HAP-1 (cell line): ENCODE measurements around the gene RTEL1.
"Not testable (repeated sequence)": the region's sequence is repeated elsewhere in the genome, so short reads cannot be mapped to it uniquely, and the experiment has no call there.

ENCODE experiments used
- DNase-seq, 2 experiments: peaks; one replicate each; pipeline ENCODE4 v3.0.0-alpha.2; 2016 to 2020; ENCODE audit warnings: low spot score in 2 of 2
- H3K27me3 ChIP-seq: fragments of 250-450 bp; sonication (Bioruptor Pico); 2 replicates; pipeline ENCODE4 v1.5.1; 2020; ENCODE audit warnings: low read depth, mild to moderate bottlenecking, moderate library complexity
- H3K36me3 ChIP-seq: fragments of 250-450 bp; sonication (Bioruptor Pico); replicated peaks from 2 replicates; pipeline ENCODE4 v1.5.1; 2020; ENCODE audit warnings: mild to moderate bottlenecking
- H3K4me1 ChIP-seq: fragments of 250-450 bp; sonication (Bioruptor Pico); 2 replicates; pipeline ENCODE4 v1.5.1; 2020; ENCODE audit warnings: mild to moderate bottlenecking
- H3K4me3 ChIP-seq: fragments of 250-450 bp; sonication (Bioruptor Pico); 2 replicates; pipeline ENCODE4 v1.5.1; 2020; ENCODE audit warnings: mild to moderate bottlenecking, moderate library complexity
- H3K9me3 ChIP-seq: fragments of 250-450 bp; sonication (Bioruptor Pico); 2 replicates; pipeline ENCODE4 v1.5.1; 2020; ENCODE audit warnings: mild to moderate bottlenecking, moderate library complexity
- in situ Hi-C: fragments of 300-500 bp; cut with MboI; formaldehyde crosslinking; loops from 3 replicates; pipeline ENCODE4 v1.14.3; 2020; ENCODE audit warnings: low sequenced_read_pairs, inconsistent platforms, mixed read lengths

RTEL1 gene

DNA sequence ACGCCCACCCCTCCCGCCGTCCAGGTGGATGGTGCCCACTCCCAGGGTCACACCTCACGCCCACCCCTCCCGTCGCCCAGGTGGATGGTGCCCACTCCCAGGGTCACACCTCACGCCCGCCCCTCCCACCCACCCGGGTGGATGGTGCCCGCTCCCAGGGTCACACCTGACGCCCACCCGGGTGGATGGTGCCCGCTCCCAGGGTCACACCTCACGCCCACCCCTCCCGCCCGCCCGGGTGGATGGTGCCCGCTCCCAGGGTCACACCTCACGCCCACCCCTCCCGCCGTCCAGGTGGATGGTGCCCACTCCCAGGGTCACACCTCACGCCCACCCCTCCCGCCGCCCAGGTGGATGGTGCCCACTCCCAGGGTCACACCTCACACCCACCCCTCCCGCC, 7.6 kb upstream of the RTEL1 start:
- H3K9me3 ChIP-seq, H3K36me3 ChIP-seq, H3K4me3 ChIP-seq, DNase-seq, H3K27me3 ChIP-seq, H3K4me1 ChIP-seq, in situ Hi-C loops: not testable (repeated sequence)

DNA sequence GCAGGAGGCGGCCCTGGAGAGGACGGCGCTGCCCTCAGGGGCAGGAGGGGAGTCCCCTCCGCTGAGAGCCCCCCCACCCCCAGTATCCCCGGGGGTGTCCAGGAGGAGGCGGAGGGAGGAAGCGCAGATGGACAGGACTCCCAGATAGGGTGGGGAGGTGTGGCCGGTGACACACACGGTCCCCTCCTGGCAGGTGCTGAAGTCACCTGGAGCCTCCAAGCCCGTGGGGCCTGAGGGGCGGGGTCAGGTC, 6.2 kb upstream of the RTEL1 start:
- Histone ChIP-seq H3K4me1 (peaks cover 9% of the 10 kb centered on the region), H3K27me3 (no peaks in the 10 kb centered on the region), H3K4me3 (peak overlapping the region; percentile 54), H3K36me3 (no peaks in the 10 kb centered on the region), H3K9me3 (no peaks in the 10 kb centered on the region)
- in situ Hi-C loops, result no loop called here
- no peak for DNase-seq

DNA sequence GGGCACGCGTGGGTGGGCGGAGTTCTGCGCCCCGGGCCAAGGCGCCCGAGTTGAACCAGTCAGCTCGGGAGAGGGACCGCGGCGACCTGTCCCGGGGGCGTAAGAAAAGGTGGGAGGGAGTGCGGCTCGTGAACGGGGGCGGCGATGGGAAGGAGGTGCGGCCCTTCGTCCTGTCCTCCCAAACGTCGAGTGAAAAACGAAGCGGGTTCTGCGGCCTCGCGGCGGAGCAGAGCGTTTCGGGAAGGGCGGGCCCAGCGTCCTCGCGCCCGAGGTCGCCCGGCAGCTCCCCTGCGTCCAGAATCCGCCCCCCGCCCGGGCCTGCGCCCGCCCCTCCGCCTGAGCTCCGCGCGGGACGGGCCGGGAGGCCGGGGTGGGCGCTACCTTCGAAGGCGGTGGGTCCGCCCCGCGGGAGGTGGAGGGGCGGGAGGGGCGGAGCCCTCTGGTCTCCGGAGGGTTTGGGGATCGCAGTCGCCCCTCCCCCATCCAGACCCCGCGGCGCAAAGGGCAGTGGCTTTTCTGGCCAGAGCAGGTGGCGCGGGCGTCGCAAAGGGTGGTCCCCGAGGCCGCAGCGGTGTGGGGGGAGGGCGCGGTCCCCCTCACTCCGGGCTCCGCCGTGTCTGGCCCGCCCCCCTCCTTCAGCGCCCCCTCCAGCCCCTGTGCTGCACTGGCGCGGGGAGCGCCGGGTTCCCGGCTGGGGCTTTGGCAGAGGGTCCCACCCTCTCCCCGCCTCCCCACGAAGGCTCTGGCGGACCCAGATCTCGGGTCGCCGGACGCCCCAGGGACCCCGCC, 5.7 kb upstream of the RTEL1 start:
- Histone ChIP-seq H3K9me3 (no peaks in the 10 kb centered on the region), H3K27me3 (no peaks in the 10 kb centered on the region), H3K36me3 (no peaks in the 10 kb centered on the region), H3K4me1 (peaks cover 14% of the 10 kb centered on the region), H3K4me3 (peak overlapping the region; percentile 54)
- in situ Hi-C loops, result no loop called here
- peak; percentile 55 to 89 for DNase-seq

DNA sequence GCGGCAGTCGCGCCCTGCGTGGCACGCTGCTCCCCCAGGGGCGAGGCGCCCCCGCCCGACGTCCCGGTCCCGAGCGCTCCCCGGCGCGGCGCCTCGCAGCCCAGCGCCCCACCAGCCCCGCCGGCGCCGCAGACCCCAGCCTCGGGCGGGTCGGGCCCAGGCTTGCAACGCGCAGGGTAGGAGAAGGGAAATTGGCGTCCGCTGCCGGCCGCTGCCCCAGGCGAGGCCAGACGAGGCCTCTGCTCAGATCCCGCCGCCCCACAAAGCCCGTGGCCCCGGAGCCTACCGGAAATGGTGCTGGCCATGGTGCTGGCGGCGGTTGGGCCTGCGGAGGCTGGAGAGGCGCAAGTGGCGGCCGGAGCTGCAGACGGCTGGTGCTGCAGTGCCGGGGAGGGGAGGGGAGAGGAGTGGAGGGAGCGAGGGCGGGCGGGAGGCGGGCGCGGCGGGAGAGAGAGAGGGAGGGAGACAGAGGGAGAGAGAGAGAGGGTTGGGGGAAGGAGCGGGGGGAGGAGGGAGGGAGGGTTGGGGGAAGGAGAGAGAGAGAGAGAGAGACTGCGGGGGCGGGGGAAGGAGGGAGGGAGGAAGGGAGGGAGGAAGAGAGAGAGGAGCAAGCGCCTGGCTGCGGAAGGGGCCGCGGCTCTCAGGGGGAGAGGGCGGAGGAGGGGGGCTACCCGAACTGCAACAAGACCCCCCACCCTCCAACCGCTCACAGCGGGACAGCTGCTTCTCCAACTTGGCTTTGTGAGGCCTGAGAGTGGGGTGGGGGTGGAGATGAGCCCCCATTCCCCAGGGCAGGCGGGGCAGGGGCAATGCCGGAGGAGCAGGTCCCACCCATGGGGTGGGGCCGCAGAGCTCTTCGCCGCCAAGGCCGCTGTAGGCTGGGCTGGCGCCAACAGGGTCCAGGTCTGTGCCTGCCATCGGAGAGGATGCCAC, 4.8 kb upstream of the RTEL1 start, which contains the start of gene STMN3:
STMN3 (minus strand) TSS at position 384 of the 933 bp plus-strand sequence; CDS start at position 305, 79 bp downstream.
- H3K4me3 ChIP-seq, result peak within 1 kb of the TSS; percentile 54
- H3K4me1 ChIP-seq, result peaks cover 15% of the 10 kb centered on the region
- no peaks in the 10 kb centered on the region for H3K9me3 ChIP-seq
- no peaks in the 10 kb centered on the region for H3K27me3 ChIP-seq
- in situ Hi-C loops, result no loop called here
- peak; percentile 85 to 98 for DNase-seq
- H3K36me3 ChIP-seq, result no peaks in the 10 kb centered on the region

DNA sequence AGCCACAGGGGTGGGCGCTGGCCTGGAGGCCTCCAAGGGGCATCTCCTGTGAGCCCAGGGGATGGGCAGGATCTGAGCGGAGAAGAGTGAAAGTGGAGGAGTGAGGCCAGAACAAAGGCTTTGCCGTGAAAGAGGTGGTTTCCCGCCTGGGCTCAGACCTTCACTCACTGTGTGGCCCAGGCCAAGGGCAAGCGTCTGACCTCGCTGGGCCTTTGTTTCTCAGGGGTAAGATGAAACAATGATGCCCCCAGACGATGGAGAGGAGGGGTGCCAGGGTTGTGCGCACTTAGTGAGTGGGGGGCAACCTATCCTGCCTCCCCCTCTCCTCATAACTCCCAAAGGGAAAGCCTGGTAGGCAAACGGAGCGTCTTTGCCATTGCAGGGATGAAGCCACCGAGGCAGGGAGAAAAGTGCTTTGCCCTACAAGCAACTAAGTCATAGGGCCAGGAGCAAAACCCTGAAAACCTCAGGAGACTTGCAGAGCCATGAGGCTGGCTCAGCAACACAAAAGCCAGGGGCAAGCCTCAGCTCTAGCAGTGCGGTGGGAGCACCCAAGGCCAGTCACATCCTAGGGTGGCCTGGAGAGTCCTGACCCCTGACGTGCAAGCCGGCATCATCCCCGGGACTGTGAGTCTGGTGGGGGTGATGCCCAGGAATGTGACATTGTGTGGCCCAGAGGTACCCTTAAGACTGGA, 4.0 kb upstream of the RTEL1 start:
- no peak for DNase-seq
- Histone ChIP-seq H3K36me3 (no peaks in the 10 kb centered on the region), H3K4me1 (peaks cover 15% of the 10 kb centered on the region), H3K27me3 (no peaks in the 10 kb centered on the region), H3K9me3 (no peaks in the 10 kb centered on the region), H3K4me3 (peak overlapping the region; percentile 54)
- in situ Hi-C loops, result no loop called here

DNA sequence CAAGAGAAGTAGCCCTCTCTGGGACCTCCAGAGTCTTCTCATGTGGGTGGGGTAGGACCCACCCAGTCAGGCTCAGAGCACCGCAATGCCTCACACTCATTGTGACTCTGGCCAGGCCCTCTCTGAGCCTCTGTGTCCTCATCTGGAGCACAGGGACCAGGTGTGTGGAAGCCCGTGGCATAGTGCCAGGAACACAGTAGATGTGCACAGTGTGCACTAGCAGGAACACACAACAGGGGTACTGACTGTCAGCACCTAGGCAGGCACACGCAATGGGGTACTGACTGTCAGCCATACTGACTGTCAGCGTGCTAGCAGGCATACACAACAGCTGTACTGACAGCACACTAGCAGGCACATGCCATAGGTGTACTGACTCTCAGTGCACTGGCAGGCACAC, 2.9 kb upstream of the RTEL1 start:
- peaks cover 18% of the 10 kb centered on the region for H3K4me1 ChIP-seq
- no peak overlapping the region for H3K4me3 ChIP-seq
- no peak for DNase-seq
- H3K9me3 ChIP-seq, result no peaks in the 10 kb centered on the region
- H3K36me3 ChIP-seq, result no peaks in the 10 kb centered on the region
- H3K27me3 ChIP-seq, result no peaks in the 10 kb centered on the region
- in situ Hi-C loops, result no loop called here

DNA sequence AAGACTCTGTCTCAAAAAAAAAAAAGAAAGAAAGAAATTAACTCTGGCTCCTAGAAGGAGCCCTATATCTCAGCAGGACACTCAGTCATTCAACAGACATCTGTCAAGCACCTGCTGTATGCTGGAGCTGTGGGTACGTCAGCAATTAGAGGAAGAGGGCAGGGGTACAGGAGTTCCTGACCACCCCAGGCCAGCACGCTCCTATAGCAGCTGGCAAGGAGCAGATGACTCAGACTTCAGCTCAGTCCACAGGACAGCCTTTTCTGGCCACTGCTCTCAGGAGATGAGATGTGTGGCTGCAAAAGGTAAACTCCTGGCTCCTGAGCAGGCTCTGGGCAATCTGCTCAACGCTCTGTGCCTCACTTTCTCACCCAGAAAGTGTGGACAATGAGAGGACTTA, 1.7 kb upstream of the RTEL1 start:
- no peak for DNase-seq
- Histone ChIP-seq H3K4me1 (peaks cover 18% of the 10 kb centered on the region), H3K4me3 (no peak overlapping the region), H3K36me3 (peaks cover 4% of the 10 kb centered on the region), H3K9me3 (no peaks in the 10 kb centered on the region), H3K27me3 (no peaks in the 10 kb centered on the region)
- in situ Hi-C loops, result no loop called here

DNA sequence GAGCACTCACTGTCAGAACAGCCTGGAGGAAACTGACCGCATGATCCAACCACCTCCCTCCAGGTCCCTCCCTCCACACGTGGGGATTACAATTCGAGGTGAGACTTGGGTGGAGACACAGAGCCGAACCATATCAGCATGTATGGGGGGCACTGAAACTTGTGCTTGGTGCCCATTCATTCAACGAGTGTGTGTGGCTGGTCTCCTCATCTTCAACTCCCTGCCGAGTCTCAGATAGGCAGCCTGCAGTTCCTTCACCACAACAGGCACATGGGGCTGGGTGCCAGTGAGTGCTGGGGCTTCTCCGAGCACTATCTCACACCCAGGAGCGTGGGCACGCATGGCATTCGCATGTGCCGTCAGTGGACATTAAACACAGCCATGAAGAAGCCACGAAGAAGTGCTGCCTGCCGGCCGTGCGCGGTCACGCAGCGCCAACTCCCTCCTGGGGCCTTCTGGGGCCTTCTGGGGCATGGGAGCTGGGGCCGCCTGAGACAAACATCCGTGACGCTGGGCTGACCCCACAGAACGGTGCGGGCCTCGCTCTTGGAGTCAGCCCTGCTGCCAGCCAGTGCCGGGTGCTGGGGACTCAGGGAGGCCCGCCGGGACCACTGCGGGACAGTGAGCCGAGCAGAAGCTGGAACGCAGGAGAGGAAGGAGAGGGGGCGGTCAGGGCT, 714 bp upstream of the RTEL1 start:
- peaks cover 15% of the 10 kb centered on the region for H3K4me1 ChIP-seq
- no peaks in the 10 kb centered on the region for H3K9me3 ChIP-seq
- peaks cover 11% of the 10 kb centered on the region for H3K36me3 ChIP-seq
- no peaks in the 10 kb centered on the region for H3K27me3 ChIP-seq
- peak overlapping the region; percentile 96 for H3K4me3 ChIP-seq
- DNase-seq, result peak in 1 of 2 experiments; percentile 28
- in situ Hi-C loops, result no loop called here

DNA sequence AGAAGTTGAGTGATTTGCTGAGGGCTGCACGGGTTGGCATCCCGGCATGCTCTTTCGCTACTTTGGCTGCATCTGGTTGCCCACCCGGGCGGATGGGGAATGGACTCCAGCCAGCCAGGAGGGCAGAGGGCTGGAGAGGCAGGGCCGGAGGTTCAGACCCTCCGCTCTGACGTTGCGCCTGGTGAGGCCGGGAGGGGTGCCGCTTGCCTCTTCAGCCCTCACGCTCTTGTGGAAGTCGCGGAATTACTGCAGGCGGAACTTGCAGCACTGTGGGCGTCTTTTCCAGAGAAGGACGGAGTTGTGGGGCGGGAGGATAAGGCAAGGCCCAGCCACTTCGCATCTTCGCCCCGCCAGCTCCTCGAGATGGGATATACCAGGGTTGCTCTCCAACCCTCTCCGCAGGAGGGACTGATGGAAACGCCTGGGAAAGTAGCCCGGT, 656 bp downstream of the RTEL1 start:
- Histone ChIP-seq H3K36me3 (peaks cover 20% of the 10 kb centered on the region), H3K4me1 (peaks cover 14% of the 10 kb centered on the region), H3K27me3 (no peaks in the 10 kb centered on the region), H3K4me3 (peak overlapping the region; percentile 96), H3K9me3 (no peaks in the 10 kb centered on the region)
- peak in 1 of 2 experiments; percentile 37 for DNase-seq
- in situ Hi-C loops, result no loop called here

DNA sequence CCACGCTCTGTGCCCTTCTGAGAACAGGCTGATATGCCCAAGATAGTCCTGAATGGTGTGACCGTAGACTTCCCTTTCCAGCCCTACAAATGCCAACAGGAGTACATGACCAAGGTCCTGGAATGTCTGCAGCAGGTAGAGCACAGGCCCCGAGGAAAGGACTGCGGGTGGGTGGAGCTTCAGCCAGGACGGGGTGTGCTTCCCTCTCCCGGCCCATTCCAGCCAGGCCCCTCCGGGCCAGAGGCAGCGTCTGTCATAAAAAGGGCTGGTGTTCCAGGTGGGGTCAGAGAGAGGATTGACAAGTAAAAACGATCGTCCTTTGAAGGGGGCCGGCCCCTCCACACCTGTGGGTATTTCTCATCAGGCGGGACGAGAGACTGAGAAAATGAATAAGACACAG, 1.3 kb downstream of the RTEL1 start:
- DNase-seq, result no peak
- Histone ChIP-seq H3K36me3 (peaks cover 23% of the 10 kb centered on the region), H3K9me3 (no peaks in the 10 kb centered on the region), H3K4me1 (peaks cover 8% of the 10 kb centered on the region), H3K4me3 (peak overlapping the region; percentile 96), H3K27me3 (no peaks in the 10 kb centered on the region)
- in situ Hi-C loops, result no loop called here

DNA sequence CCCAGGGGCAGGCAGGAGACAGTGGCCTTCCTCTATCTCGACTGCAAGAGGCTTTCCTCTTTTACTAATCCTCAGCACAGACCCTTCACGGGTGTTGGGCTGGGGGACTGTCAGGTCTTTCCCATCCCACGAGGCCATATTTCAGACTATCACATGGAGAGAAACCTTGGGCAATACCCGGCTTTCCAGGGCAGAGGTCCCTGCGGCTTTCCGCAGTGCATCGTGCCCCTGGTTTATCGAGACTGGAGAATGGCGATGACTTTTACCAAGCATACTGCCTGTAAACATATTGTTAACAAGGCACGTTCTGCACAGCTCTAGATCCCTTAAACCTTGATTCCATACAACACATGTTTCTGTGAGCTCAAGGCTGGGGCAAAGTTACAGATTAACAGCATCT, 2.1 kb downstream of the RTEL1 start:
- in situ Hi-C loops, H3K9me3 ChIP-seq, H3K4me3 ChIP-seq, H3K4me1 ChIP-seq, H3K27me3 ChIP-seq, DNase-seq: not testable (repeated sequence)
- peaks cover 24% of the 10 kb centered on the region for H3K36me3 ChIP-seq

DNA sequence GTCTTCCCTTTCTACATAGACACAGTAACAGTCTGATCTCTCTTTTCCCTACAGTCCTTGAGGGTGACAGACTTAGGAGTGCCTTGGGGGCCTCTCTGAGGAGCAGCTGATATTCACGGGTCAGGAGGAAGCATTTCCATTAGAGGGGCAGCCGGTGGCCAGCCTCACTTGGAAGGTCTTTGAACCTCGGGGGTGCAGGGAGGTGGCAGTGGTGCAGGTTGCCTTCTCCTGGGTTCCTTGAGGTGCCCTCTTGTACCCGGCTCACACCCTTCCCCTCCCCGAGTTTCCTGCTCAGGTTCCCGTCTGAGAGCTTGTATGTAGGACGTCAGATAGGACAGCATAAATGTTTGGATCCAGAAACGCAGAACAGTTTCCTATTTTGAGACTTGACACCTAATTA, 2.5 kb downstream of the RTEL1 start:
- no peaks in the 10 kb centered on the region for H3K27me3 ChIP-seq
- DNase-seq, result no peak
- no peak overlapping the region for H3K4me3 ChIP-seq
- H3K9me3 ChIP-seq, result no peaks in the 10 kb centered on the region
- in situ Hi-C loops, result no loop called here
- H3K4me1 ChIP-seq, result peaks cover 8% of the 10 kb centered on the region; the same call in 1 of the 2 replicates
- H3K36me3 ChIP-seq, result peaks cover 26% of the 10 kb centered on the region

DNA sequence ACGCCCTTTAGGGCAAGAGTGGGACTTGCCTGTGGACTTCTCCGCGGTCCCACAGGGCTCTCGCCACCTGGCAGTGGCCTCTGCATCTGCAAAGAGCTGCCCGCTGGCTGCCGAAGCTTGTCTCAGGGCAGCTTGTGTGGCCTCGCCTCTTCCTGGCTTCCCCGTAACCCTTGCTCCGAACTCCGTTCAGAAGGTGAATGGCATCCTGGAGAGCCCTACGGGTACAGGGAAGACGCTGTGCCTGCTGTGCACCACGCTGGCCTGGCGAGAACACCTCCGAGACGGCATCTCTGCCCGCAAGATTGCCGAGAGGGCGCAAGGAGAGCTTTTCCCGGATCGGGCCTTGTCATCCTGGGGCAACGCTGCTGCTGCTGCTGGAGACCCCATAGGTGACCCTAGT, 3.0 kb downstream of the RTEL1 start:
- H3K4me1 ChIP-seq, result peaks cover 8% of the 10 kb centered on the region; the same call in 1 of the 2 replicates
- H3K27me3 ChIP-seq, result no peaks in the 10 kb centered on the region
- DNase-seq, result no peak
- in situ Hi-C loops, result no loop called here
- H3K4me3 ChIP-seq, result no peak overlapping the region
- peaks cover 29% of the 10 kb centered on the region for H3K36me3 ChIP-seq
- H3K9me3 ChIP-seq, result no peaks in the 10 kb centered on the region
